ENCODE results near the gene TUBA4A. TPM values are rescaled to one million over a fixed set of nuclear protein-coding genes. Genes with fewer than 3 reads are reported as not detected.

Gene TUBA4A
- total RNA-seq, 1 experiment from 2014 or later = 0.45 TPM

- DNase-seq (ENCODE audit: low read depth in 1 of 2, low spot score in 2 of 2) = peak in 1 of 2 experiments; percentile 39
- Histone ChIP-seq H3K36me3 (peaks cover 77% of the 10 kb centered on the region), H3K4me1 (replicated peaks) (peaks cover 22% of the 10 kb centered on the region)
Observed at GRCh38 chr2:219214141-219214540, 39.6 kb downstream of the TUBA4A start.

GRCh38 chr2:219213486-219214071, 40.1 kb downstream of the TUBA4A start:
- peaks cover 16% of the 10 kb centered on the region for H3K4me1 ChIP-seq (replicated peaks)
- DNase-seq (ENCODE audit: low read depth in 1 of 2, low spot score in 2 of 2) = peak in 1 of 2 experiments; percentile 30
- H3K27me3 ChIP-seq (replicated peaks) = no peaks in the 10 kb centered on the region
- no peak overlapping the region for H3K4me3 ChIP-seq
- no peak overlapping the region for H3K27ac ChIP-seq
- H3K9me3 ChIP-seq (replicated peaks) = no peaks in the 10 kb centered on the region
- peaks cover 82% of the 10 kb centered on the region for H3K36me3 ChIP-seq

More at GRCh38 chr2:219214141-219214540, 39.6 kb downstream of the TUBA4A start:
- no peak overlapping the region for H3K4me3 ChIP-seq
- H3K27me3 ChIP-seq (replicated peaks) = no peaks in the 10 kb centered on the region
- no peaks in the 10 kb centered on the region for H3K9me3 ChIP-seq (replicated peaks)
- H3K27ac ChIP-seq = no peak overlapping the region

GRCh38 chr2:219213026-219213415, 40.7 kb downstream of the TUBA4A start:
- no peak for DNase-seq (ENCODE audit: low read depth in 1 of 2, low spot score in 2 of 2)
- Histone ChIP-seq H3K27ac (no peak overlapping the region), H3K36me3 (peaks cover 88% of the 10 kb centered on the region), H3K4me3 (no peak overlapping the region), H3K27me3 (replicated peaks) (no peaks in the 10 kb centered on the region), H3K9me3 (replicated peaks) (no peaks in the 10 kb centered on the region), H3K4me1 (replicated peaks) (peaks cover 13% of the 10 kb centered on the region)

GRCh38 chr2:219210886-219211362, 42.8 kb downstream of the TUBA4A start:
- Histone ChIP-seq H3K27ac (no peak overlapping the region), H3K27me3 (replicated peaks) (no peaks in the 10 kb centered on the region), H3K4me1 (replicated peaks) (peaks cover 18% of the 10 kb centered on the region), H3K9me3 (replicated peaks) (no peaks in the 10 kb centered on the region), H3K4me3 (no peak overlapping the region), H3K36me3 (peaks cover 87% of the 10 kb centered on the region)
- peak in 1 of 2 experiments; percentile 26 for DNase-seq (ENCODE audit: low read depth in 1 of 2, low spot score in 2 of 2)

- Histone ChIP-seq H3K27me3 (replicated peaks) (no peaks in the 10 kb centered on the region), H3K27ac (no peak overlapping the region), H3K4me3 (no peak overlapping the region), H3K4me1 (replicated peaks) (peaks cover 18% of the 10 kb centered on the region), H3K36me3 (peaks cover 81% of the 10 kb centered on the region), H3K9me3 (replicated peaks) (no peaks in the 10 kb centered on the region)
- peak in 1 of 2 experiments; percentile 34 for DNase-seq (ENCODE audit: low read depth in 1 of 2, low spot score in 2 of 2)
Observed at GRCh38 chr2:219210196-219210885, 43.4 kb downstream of the TUBA4A start.

- Histone ChIP-seq H3K4me3 (no peak overlapping the region), H3K36me3 (peaks cover 73% of the 10 kb centered on the region), H3K9me3 (replicated peaks) (no peaks in the 10 kb centered on the region), H3K27ac (no peak overlapping the region), H3K4me1 (replicated peaks) (peaks cover 18% of the 10 kb centered on the region), H3K27me3 (replicated peaks) (no peaks in the 10 kb centered on the region)
- DNase-seq (ENCODE audit: low read depth in 1 of 2, low spot score in 2 of 2) = peak in 1 of 2 experiments; percentile 33
Observed at GRCh38 chr2:219209236-219210195, 44.2 kb downstream of the TUBA4A start.

GRCh38 chr2:219207884-219208740, 45.6 kb downstream of the TUBA4A start:
- Histone ChIP-seq H3K9me3 (replicated peaks) (no peaks in the 10 kb centered on the region), H3K27ac (no peak overlapping the region), H3K4me3 (no peak overlapping the region), H3K27me3 (replicated peaks) (no peaks in the 10 kb centered on the region), H3K36me3 (peaks cover 59% of the 10 kb centered on the region), H3K4me1 (replicated peaks) (peaks cover 18% of the 10 kb centered on the region)
- DNase-seq (ENCODE audit: low read depth in 1 of 2, low spot score in 2 of 2) = peak; percentile 28 to 31

GRCh38 chr2:219207134-219207883, 46.4 kb downstream of the TUBA4A start:
- DNase-seq (ENCODE audit: low read depth in 1 of 2, low spot score in 2 of 2) = peak; percentile 11 to 38

GRCh38 chr2:219206328-219207133, 47.2 kb downstream of the TUBA4A start, which contains the start of gene ZFAND2B:
Gene ZFAND2B, plus strand, starts transcription at chr2:219206782. Its CDS starts 206 bp downstream, at chr2:219206988.
- Histone ChIP-seq H3K4me1 (replicated peaks) (peaks cover 18% of the 10 kb centered on the region), H3K4me3 (peak within 1 kb of the TSS; percentile 57), H3K9me3 (replicated peaks) (no peaks in the 10 kb centered on the region), H3K27me3 (replicated peaks) (no peaks in the 10 kb centered on the region), H3K27ac (peak within 1 kb of the TSS; percentile 44; the same call in 1 of the 2 replicates), H3K36me3 (peaks cover 44% of the 10 kb centered on the region)
- peak; percentile 93 to 94 for DNase-seq (ENCODE audit: low read depth in 1 of 2, low spot score in 2 of 2)

More at GRCh38 chr2:219207134-219207883, 46.4 kb downstream of the TUBA4A start:
- H3K4me1 ChIP-seq (replicated peaks) = peaks cover 18% of the 10 kb centered on the region
- no peak overlapping the region for H3K27ac ChIP-seq
- no peaks in the 10 kb centered on the region for H3K27me3 ChIP-seq (replicated peaks)
- H3K4me3 ChIP-seq = peak overlapping the region; percentile 57
- H3K9me3 ChIP-seq (replicated peaks) = no peaks in the 10 kb centered on the region
- H3K36me3 ChIP-seq = peaks cover 51% of the 10 kb centered on the region

GRCh38 chr2:219205981-219206327, 47.8 kb downstream of the TUBA4A start:
- Histone ChIP-seq H3K4me3 (peak overlapping the region; percentile 57), H3K4me1 (replicated peaks) (peaks cover 18% of the 10 kb centered on the region), H3K27me3 (replicated peaks) (no peaks in the 10 kb centered on the region), H3K9me3 (replicated peaks) (no peaks in the 10 kb centered on the region), H3K36me3 (peaks cover 39% of the 10 kb centered on the region), H3K27ac (no peak overlapping the region)
- DNase-seq (ENCODE audit: low read depth in 1 of 2, low spot score in 2 of 2) = no peak

GRCh38 chr2:219205165-219205538, 48.6 kb downstream of the TUBA4A start:
- H3K27me3 ChIP-seq (replicated peaks) = no peaks in the 10 kb centered on the region
- H3K4me1 ChIP-seq (replicated peaks) = peaks cover 18% of the 10 kb centered on the region
- peaks cover 31% of the 10 kb centered on the region for H3K36me3 ChIP-seq
- DNase-seq (ENCODE audit: low read depth in 1 of 2, low spot score in 2 of 2) = no peak
- no peak overlapping the region for H3K27ac ChIP-seq
- H3K9me3 ChIP-seq (replicated peaks) = no peaks in the 10 kb centered on the region
- no peak overlapping the region for H3K4me3 ChIP-seq

Measured in SJSA1 (cell line).